ENCODE data around the gene DNM1L. TPM values are rescaled to one million over a fixed set of nuclear protein-coding genes. Genes with fewer than 3 reads are reported as not detected.

The DNM1L gene
- total and polyA plus RNA-seq, 2 donors (not counting 3 experiments of a cell fraction or from before 2014, with no cell fraction given): 24.6 to 103 TPM

DNA sequence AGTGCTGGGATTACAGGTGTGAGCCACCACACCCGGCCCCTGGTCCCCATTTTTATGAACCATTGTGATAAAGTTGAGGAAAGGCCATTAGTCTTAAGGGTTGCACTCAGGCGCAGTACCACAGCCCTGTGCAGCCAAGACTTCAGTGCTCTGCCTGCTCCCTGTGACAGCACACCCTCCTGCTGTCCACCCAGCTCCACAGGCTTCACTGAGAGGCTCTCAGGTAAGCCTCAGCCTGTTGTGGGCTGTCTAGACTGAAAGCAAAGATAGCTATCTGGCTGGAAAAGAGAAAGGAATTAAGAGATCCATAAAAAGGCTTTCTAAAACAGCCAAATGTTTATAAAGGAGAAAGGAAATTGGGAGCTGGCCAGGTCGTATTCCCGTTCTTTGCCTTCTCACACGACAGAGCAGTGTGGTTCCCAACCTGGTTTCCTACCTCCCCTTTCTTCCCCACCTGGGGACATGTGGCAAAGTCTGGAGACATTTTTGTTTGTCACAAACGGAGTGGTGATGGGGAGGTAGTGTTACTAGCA, 19.1 kb upstream of the DNM1L start:
- Histone ChIP-seq H3K9ac (replicated peaks; ENCODE audit: extremely low read depth, insufficient read depth, low read length) (no peak overlapping the region), H3K9me1 (replicated peaks; ENCODE audit: control insufficient read depth, extremely low read depth, insufficient read depth, low read length) (no peaks in the 10 kb centered on the region), H3K4me2 (ENCODE audit: insufficient read depth, low read length) (no peak overlapping the region), H3K36me3 (ENCODE audit: control insufficient read depth in 2 of 2, extremely low read depth in 1 of 2, insufficient read depth in 2 of 2, low read length in 2 of 2) (no peaks in the 10 kb centered on the region), H3K27ac (ENCODE audit: insufficient read depth, low read depth, low read length) (no peak overlapping the region), H3K79me2 (ENCODE audit: control insufficient read depth, insufficient read depth, low read length) (no peaks in the 10 kb centered on the region), H2AFZ (ENCODE audit: low read depth, low read length) (no peak overlapping the region), H3K9me3 (replicated peaks; ENCODE audit: control insufficient read depth, insufficient read depth, low read length) (no peaks in the 10 kb centered on the region), H4K20me1 (replicated peaks; ENCODE audit: control insufficient read depth, extremely low read depth, insufficient read depth, low read length) (no peaks in the 10 kb centered on the region), H3K4me1 (ENCODE audit: control insufficient read depth, extremely low read depth, insufficient read depth, low read length) (no peaks in the 10 kb centered on the region), H3K27me3 (ENCODE audit: control insufficient read depth in 2 of 2, insufficient read depth in 2 of 2, low read length in 2 of 2) (no peaks in the 10 kb centered on the region), H3K4me3 (replicated peaks in 1 of 3; ENCODE audit: insufficient read depth in 1 of 3, low read depth in 1 of 3, low read length in 3 of 3) (no peak overlapping the region)
- dilution Hi-C loops (cut with MboI; ENCODE audit: extremely low pct_ligation_motif_present, low sequenced_read_pairs) (no loop called here), intact Hi-C loops (cut with micrococcal nuclease) (loop anchor here (10.0 kb wide), 1 partner anchor 175 kb away; no protein-coding TSS in a partner anchor)
- DNase-seq (ENCODE audit: low read depth, low spot score): peak; percentile 11
- no TSS peak for BruUV-seq (replicated peaks)
- POLR2A ChIA-PET: no interaction called here
- TF ChIP-seq FOS (IDR thresholded peaks at IDR 0.05; ENCODE audit: borderline replicate concordance, insufficient read depth, low read length) (no peak), JUN (IDR thresholded peaks at IDR 0.05; ENCODE audit: borderline replicate concordance, insufficient read depth, insufficient read length, low read depth) (no peak)
- TF ChIP-seq, protein P1, sequence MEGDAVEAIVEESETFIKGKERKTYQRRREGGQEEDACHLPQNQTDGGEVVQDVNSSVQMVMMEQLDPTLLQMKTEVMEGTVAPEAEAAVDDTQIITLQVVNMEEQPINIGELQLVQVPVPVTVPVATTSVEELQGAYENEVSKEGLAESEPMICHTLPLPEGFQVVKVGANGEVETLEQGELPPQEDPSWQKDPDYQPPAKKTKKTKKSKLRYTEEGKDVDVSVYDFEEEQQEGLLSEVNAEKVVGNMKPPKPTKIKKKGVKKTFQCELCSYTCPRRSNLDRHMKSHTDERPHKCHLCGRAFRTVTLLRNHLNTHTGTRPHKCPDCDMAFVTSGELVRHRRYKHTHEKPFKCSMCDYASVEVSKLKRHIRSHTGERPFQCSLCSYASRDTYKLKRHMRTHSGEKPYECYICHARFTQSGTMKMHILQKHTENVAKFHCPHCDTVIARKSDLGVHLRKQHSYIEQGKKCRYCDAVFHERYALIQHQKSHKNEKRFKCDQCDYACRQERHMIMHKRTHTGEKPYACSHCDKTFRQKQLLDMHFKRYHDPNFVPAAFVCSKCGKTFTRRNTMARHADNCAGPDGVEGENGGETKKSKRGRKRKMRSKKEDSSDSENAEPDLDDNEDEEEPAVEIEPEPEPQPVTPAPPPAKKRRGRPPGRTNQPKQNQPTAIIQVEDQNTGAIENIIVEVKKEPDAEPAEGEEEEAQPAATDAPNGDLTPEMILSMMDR (IDR thresholded peaks at IDR 0.05; ENCODE audit: extremely low read depth in 1 of 2, insufficient read depth in 1 of 2, low read depth in 1 of 2, low read length in 2 of 2): no peak
- TF ChIP-seq, protein P2, sequence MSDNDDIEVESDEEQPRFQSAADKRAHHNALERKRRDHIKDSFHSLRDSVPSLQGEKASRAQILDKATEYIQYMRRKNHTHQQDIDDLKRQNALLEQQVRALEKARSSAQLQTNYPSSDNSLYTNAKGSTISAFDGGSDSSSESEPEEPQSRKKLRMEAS (IDR thresholded peaks at IDR 0.05; ENCODE audit: insufficient read depth, insufficient read length): no peak
- CTCF ChIA-PET: interaction anchor here (0.6 to 5.4 kb wide), 4 partner anchors 10 to 1191 kb away, joined by 3 to 42 read pairs (median 10); no protein-coding TSS in a partner anchor
- no peak for FAIRE-seq

DNA sequence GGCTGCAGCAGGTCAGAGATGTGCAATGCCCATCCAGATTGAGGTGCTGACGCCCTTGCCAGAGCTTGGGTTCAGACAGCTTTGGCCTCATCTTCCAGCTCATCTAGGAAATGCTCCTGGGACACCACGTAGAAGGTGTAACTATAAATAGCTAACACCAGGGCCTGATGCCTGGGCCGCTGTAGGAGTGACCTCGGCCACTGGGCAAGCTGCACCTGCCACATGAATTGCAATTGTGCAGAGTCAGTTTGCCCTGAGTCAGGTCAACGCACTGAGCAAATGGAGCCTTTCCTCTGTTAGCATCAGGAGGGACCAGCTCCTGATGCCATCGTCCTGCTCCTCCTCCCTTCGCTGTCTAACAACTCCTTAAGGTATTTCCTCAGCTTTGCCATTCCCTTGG, 17.4 kb upstream of the DNM1L start:
- TF ChIP-seq POLR2A (IDR thresholded peaks at IDR 0.05; ENCODE audit: low read depth, low read length) (no peak), GATA2 (IDR thresholded peaks at IDR 0.05; ENCODE audit: insufficient read depth, insufficient read length, low read depth, low read length) (no peak), MYC (IDR thresholded peaks at IDR 0.05; ENCODE audit: low read depth, low read length) (no peak), EZH2 (IDR thresholded peaks at IDR 0.05; ENCODE audit: borderline replicate concordance, low read depth, low read length, severe bottlenecking) (no peak), POLR2AphosphoS5 (IDR thresholded peaks at IDR 0.05; ENCODE audit: insufficient read depth, low read depth, low read length) (no peak)
- TF ChIP-seq, protein P1 (IDR thresholded peaks at IDR 0.05; ENCODE audit: extremely low read depth in 1 of 2, insufficient read depth in 1 of 2, low read depth in 1 of 2, low read length in 2 of 2): no peak
- H3K27me3 ChIP-seq (ENCODE audit: control insufficient read depth in 2 of 2, insufficient read depth in 2 of 2, low read length in 2 of 2): no peaks in the 10 kb centered on the region
- no peaks in the 10 kb centered on the region for H3K79me2 ChIP-seq (ENCODE audit: control insufficient read depth, insufficient read depth, low read length)
- no peak overlapping the region for H3K4me2 ChIP-seq (ENCODE audit: insufficient read depth, low read length)
- H3K4me1 ChIP-seq (ENCODE audit: control insufficient read depth, extremely low read depth, insufficient read depth, low read length): no peaks in the 10 kb centered on the region
- no peaks in the 10 kb centered on the region for H3K9me1 ChIP-seq (replicated peaks; ENCODE audit: control insufficient read depth, extremely low read depth, insufficient read depth, low read length)
- no peaks in the 10 kb centered on the region for H3K36me3 ChIP-seq (ENCODE audit: control insufficient read depth in 2 of 2, extremely low read depth in 1 of 2, insufficient read depth in 2 of 2, low read length in 2 of 2)
- POLR2A ChIA-PET: no interaction called here
- DNase-seq (ENCODE audit: low read depth, low spot score) (no peak), FAIRE-seq (no peak)
- H3K9me3 ChIP-seq (replicated peaks; ENCODE audit: control insufficient read depth, insufficient read depth, low read length): no peaks in the 10 kb centered on the region
- H2AFZ ChIP-seq (ENCODE audit: low read depth, low read length): no peak overlapping the region
- no peak overlapping the region for H3K9ac ChIP-seq (replicated peaks; ENCODE audit: extremely low read depth, insufficient read depth, low read length)
- intact Hi-C loops (cut with micrococcal nuclease): no loop called here
- CTCF ChIA-PET: interaction anchor here (1.0 to 3.8 kb wide), 3 partner anchors 11 to 296 kb away, joined by 3 to 13 read pairs (median 4); no protein-coding TSS in a partner anchor
- no peak overlapping the region for H3K27ac ChIP-seq (ENCODE audit: insufficient read depth, low read depth, low read length)
- BruUV-seq (replicated peaks): no TSS peak
- dilution Hi-C loops (cut with MboI; ENCODE audit: extremely low pct_ligation_motif_present, low sequenced_read_pairs): no loop called here
- H4K20me1 ChIP-seq (replicated peaks; ENCODE audit: control insufficient read depth, extremely low read depth, insufficient read depth, low read length): no peaks in the 10 kb centered on the region
- no peak overlapping the region for H3K4me3 ChIP-seq (replicated peaks in 1 of 3; ENCODE audit: insufficient read depth in 1 of 3, low read depth in 1 of 3, low read length in 3 of 3)

Data from endothelial cell of umbilical vein (primary cell).